OCI-LY3 (cell line): ENCODE measurements around the gene ZNF142.

ENCODE experiments used
- EZH2phosphoT487 ChIP-seq: fragments of 200-600 bp; shearing (Covaris generic); IDR thresholded peaks from 2 replicates; pipeline ENCODE4 v1.6.1; 2018; ENCODE audit warnings: antibody characterized with exemption, mixed run types, low read depth
- TF ChIP-seq, protein P1 (sequence below): fragments of 200-600, 300-600 bp; sonication (generic); IDR thresholded peaks from 2 replicates; pipeline ENCODE4 v1.5.1; 2014; ENCODE audit warnings: antibody characterized with exemption, low read length, low read depth

DNA sequence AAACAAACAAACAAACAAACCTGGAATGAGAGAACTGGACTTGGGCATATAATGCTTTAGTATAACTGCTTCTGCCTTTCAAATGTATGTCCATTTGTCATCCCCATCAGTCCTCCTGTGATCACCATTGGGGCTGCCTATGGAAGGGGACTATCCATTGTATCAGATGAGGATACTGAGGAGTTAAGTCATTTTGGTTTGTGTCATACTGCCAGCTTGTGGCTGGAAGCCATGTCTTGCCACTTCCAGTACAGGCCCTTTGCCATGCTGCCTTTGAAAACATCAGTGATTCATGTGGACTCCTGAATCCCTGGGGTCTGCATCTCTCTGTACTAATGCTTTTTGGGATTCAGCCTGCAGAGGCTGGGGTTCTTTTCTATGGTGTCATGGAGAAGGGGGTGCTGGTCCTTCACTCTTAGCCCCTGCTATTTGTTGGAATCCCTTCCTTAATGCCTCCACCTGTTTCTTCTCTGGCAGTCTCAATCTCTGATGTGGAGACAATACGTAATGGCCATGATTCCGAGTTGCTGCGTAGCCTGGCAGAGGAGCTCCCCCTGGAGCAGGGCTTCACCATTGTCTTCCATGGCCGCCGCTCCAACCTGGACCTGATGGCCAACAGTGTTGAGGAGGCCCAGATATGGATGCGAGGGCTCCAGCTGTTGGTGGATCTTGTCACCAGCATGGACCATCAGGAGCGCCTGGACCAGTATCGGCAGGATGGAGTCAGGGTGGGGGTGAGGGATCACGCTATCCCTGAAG is 41.1 kb downstream of the ZNF142 start:
- TF ChIP-seq, protein P1, sequence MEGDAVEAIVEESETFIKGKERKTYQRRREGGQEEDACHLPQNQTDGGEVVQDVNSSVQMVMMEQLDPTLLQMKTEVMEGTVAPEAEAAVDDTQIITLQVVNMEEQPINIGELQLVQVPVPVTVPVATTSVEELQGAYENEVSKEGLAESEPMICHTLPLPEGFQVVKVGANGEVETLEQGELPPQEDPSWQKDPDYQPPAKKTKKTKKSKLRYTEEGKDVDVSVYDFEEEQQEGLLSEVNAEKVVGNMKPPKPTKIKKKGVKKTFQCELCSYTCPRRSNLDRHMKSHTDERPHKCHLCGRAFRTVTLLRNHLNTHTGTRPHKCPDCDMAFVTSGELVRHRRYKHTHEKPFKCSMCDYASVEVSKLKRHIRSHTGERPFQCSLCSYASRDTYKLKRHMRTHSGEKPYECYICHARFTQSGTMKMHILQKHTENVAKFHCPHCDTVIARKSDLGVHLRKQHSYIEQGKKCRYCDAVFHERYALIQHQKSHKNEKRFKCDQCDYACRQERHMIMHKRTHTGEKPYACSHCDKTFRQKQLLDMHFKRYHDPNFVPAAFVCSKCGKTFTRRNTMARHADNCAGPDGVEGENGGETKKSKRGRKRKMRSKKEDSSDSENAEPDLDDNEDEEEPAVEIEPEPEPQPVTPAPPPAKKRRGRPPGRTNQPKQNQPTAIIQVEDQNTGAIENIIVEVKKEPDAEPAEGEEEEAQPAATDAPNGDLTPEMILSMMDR = no peak
- TF ChIP-seq EZH2phosphoT487 = no peak
